ENCODE results near the gene EIF4A3. TPM values are rescaled to one million over a fixed set of nuclear protein-coding genes. Genes with fewer than 3 reads are reported as not detected.
"Not testable (repeated sequence)": the region's sequence is repeated elsewhere in the genome, so short reads cannot be mapped to it uniquely, and the experiment has no call there.

The EIF4A3 gene
- total RNA-seq, 2 experiments from 2014 or later: 259 to 313 TPM

DNA sequence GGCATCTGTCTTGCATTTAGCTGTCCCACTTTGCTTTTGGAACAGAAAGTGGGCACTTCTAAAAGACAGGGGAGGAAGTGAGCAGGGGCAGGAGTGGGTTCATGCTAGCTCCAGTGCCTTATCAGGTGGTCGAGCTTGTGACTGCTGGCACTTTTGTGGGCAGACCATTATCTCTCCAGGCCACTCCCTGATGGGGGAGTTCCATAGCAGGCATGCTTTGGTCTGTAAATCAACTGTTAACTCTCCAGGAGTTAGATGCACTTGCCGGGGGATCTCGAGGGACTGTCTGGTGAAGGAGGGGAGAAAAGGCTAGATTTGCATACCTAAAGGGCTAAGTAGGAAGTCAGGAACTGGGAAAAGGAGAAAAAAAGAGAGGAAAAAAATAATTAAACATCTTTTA is 13.6 kb upstream of the EIF4A3 start:
- Histone ChIP-seq H3K4me2 (ENCODE audit: low read length) (no peak overlapping the region), H3K36me3 (ENCODE audit: insufficient read depth, low read length) (no peaks in the 10 kb centered on the region; the same call in 1 of the 2 replicates), H3K79me2 (ENCODE audit: insufficient read depth, low read depth, low read length) (no peaks in the 10 kb centered on the region), H2AFZ (ENCODE audit: low read length) (no peak overlapping the region), H4K20me1 (ENCODE audit: insufficient read depth, low read length) (no peaks in the 10 kb centered on the region), H3K4me1 (ENCODE audit: insufficient read depth, low read length, poor library complexity, severe bottlenecking) (no peaks in the 10 kb centered on the region), H3K4me3 (ENCODE audit: low read depth, low read length, poor library complexity, severe bottlenecking) (no peak overlapping the region), H3K9me3 (ENCODE audit: low read length) (peaks cover 25% of the 10 kb centered on the region), H3K9me2 (ENCODE audit: insufficient read depth, low read length) (no peaks in the 10 kb centered on the region), H3K27ac (ENCODE audit: low read depth, low read length, poor library complexity, severe bottlenecking) (no peak overlapping the region)
- ChIA-PET CTCF (ENCODE audit: unreplicated experiment) (no interaction called here), POLR2A (interaction anchor here (0.6 kb wide), 1 partner anchor 76 kb away, joined by 3 read pairs; no protein-coding TSS in a partner anchor)
- intact Hi-C loops (cut with micrococcal nuclease; ENCODE audit: unreplicated experiment): no loop called here
- BruUV-seq (replicated peaks): no TSS peak
- no peak for TF ChIP-seq EZH2phosphoT487 (IDR thresholded peaks at IDR 0.05; ENCODE audit: borderline replicate concordance, low read depth, low read length)
- no peak for DNase-seq (ENCODE audit: low spot score)

DNA sequence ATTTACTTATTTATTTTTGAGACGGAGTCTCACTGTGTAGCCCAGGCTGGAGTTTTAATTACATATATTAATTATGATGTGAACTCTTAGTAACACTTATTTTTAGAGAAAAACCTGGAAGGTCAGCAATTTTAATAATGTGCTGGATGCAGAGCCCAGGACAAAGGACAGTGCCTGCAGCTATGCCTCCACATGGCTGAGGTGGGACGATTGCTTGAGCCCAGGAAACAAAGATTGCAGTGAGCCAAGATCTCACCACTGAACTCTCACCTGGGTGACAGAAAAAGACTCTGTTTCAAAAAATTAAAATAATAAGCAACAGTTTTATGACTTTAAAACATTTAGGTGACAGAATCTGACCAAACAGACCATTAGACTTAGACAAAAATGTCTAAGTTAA is 11.9 kb upstream of the EIF4A3 start:
- Histone ChIP-seq H3K9me2 (ENCODE audit: insufficient read depth, low read length) (no peaks in the 10 kb centered on the region), H3K79me2 (ENCODE audit: insufficient read depth, low read depth, low read length) (no peaks in the 10 kb centered on the region), H3K9me3 (ENCODE audit: low read length) (peaks cover 33% of the 10 kb centered on the region), H3K36me3 (ENCODE audit: insufficient read depth, low read length) (no peaks in the 10 kb centered on the region; the same call in 1 of the 2 replicates), H3K4me2 (ENCODE audit: low read length) (no peak overlapping the region), H3K27ac (ENCODE audit: low read depth, low read length, poor library complexity, severe bottlenecking) (no peak overlapping the region), H3K4me1 (ENCODE audit: insufficient read depth, low read length, poor library complexity, severe bottlenecking) (peaks cover 8% of the 10 kb centered on the region), H2AFZ (ENCODE audit: low read length) (no peak overlapping the region), H3K4me3 (ENCODE audit: low read depth, low read length, poor library complexity, severe bottlenecking) (no peak overlapping the region), H4K20me1 (ENCODE audit: insufficient read depth, low read length) (no peaks in the 10 kb centered on the region)
- ChIA-PET POLR2A (no interaction called here), CTCF (ENCODE audit: unreplicated experiment) (no interaction called here)
- TF ChIP-seq EZH2phosphoT487 (IDR thresholded peaks at IDR 0.05; ENCODE audit: borderline replicate concordance, low read depth, low read length): no peak
- TF ChIP-seq, protein P1, sequence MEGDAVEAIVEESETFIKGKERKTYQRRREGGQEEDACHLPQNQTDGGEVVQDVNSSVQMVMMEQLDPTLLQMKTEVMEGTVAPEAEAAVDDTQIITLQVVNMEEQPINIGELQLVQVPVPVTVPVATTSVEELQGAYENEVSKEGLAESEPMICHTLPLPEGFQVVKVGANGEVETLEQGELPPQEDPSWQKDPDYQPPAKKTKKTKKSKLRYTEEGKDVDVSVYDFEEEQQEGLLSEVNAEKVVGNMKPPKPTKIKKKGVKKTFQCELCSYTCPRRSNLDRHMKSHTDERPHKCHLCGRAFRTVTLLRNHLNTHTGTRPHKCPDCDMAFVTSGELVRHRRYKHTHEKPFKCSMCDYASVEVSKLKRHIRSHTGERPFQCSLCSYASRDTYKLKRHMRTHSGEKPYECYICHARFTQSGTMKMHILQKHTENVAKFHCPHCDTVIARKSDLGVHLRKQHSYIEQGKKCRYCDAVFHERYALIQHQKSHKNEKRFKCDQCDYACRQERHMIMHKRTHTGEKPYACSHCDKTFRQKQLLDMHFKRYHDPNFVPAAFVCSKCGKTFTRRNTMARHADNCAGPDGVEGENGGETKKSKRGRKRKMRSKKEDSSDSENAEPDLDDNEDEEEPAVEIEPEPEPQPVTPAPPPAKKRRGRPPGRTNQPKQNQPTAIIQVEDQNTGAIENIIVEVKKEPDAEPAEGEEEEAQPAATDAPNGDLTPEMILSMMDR (conservative IDR thresholded peaks at IDR 0.05; ENCODE audit: low read length): no peak
- intact Hi-C loops (cut with micrococcal nuclease; ENCODE audit: unreplicated experiment): no loop called here
- BruUV-seq (replicated peaks): no TSS peak
- no peak for DNase-seq (ENCODE audit: low spot score)

GRCh38 chr17:80155600-80155999 is 8.7 kb upstream of the EIF4A3 start:
- intact Hi-C loops (cut with micrococcal nuclease; ENCODE audit: unreplicated experiment); H3K36me3 ChIP-seq (ENCODE audit: insufficient read depth, low read length); H2AFZ ChIP-seq (ENCODE audit: low read length); H4K20me1 ChIP-seq (ENCODE audit: insufficient read depth, low read length); H3K4me3 ChIP-seq (ENCODE audit: low read depth, low read length, poor library complexity, severe bottlenecking); H3K27ac ChIP-seq (ENCODE audit: low read depth, low read length, poor library complexity, severe bottlenecking); POLR2A ChIA-PET; CTCF ChIA-PET (ENCODE audit: unreplicated experiment); H3K9me2 ChIP-seq (ENCODE audit: insufficient read depth, low read length); H3K79me2 ChIP-seq (ENCODE audit: insufficient read depth, low read depth, low read length); H3K4me2 ChIP-seq (ENCODE audit: low read length); BruUV-seq (replicated peaks): not testable (repeated sequence)
- peaks cover 33% of the 10 kb centered on the region for H3K9me3 ChIP-seq (ENCODE audit: low read length)
- peaks cover 35% of the 10 kb centered on the region for H3K4me1 ChIP-seq (ENCODE audit: insufficient read depth, low read length, poor library complexity, severe bottlenecking)
- DNase-seq (ENCODE audit: low spot score): peak; percentile 30

GRCh38 chr17:80154166-80154565 is 7.2 kb upstream of the EIF4A3 start:
- intact Hi-C loops (cut with micrococcal nuclease; ENCODE audit: unreplicated experiment): no loop called here
- H2AFZ ChIP-seq (ENCODE audit: low read length): peak overlapping the region; percentile 87
- BruUV-seq (replicated peaks): no TSS peak
- peak; percentile 36 for DNase-seq (ENCODE audit: low spot score)
- no peak for TF ChIP-seq EZH2phosphoT487 (IDR thresholded peaks at IDR 0.05; ENCODE audit: borderline replicate concordance, low read depth, low read length)
- TF ChIP-seq, protein P1 (conservative IDR thresholded peaks at IDR 0.05; ENCODE audit: low read length): no peak
- no peaks in the 10 kb centered on the region for H3K9me2 ChIP-seq (ENCODE audit: insufficient read depth, low read length)
- H3K4me3 ChIP-seq (ENCODE audit: low read depth, low read length, poor library complexity, severe bottlenecking): peak overlapping the region; percentile 1
- no peaks in the 10 kb centered on the region for H4K20me1 ChIP-seq (ENCODE audit: insufficient read depth, low read length)
- H3K9me3 ChIP-seq (ENCODE audit: low read length): peaks cover 33% of the 10 kb centered on the region
- peaks cover 35% of the 10 kb centered on the region for H3K4me1 ChIP-seq (ENCODE audit: insufficient read depth, low read length, poor library complexity, severe bottlenecking)
- peak overlapping the region; percentile 51 for H3K4me2 ChIP-seq (ENCODE audit: low read length)
- H3K79me2 ChIP-seq (ENCODE audit: insufficient read depth, low read depth, low read length): no peaks in the 10 kb centered on the region
- ChIA-PET POLR2A (interaction anchor here (1.1 to 1.9 kb wide), 2 partner anchors 9 to 41 kb away, joined by 3 to 11 read pairs; no protein-coding TSS in a partner anchor), CTCF (ENCODE audit: unreplicated experiment) (no interaction called here)
- H3K27ac ChIP-seq (ENCODE audit: low read depth, low read length, poor library complexity, severe bottlenecking): peak overlapping the region; percentile 89
- no peaks in the 10 kb centered on the region; the same call in 1 of the 2 replicates for H3K36me3 ChIP-seq (ENCODE audit: insufficient read depth, low read length)
